IMR-90 (cell line): Measurements from ENCODE around the gene AUTS2. TPM values are rescaled to one million over a fixed set of nuclear protein-coding genes. Genes with fewer than 3 reads are reported as not detected.

Source experiments
- ATAC-seq: fragments of 200-7000 bp; cut with Tn5 transposase; 2 replicates; pipeline ENCODE4 v1.9.1; 2020; ENCODE audit warnings: low read depth, mild to moderate bottlenecking, moderate library complexity
- BruUV-seq: library from RNA; stranded (reverse); fragments of 400-500 nt; replicated peaks from 2 replicates; lab custom pipeline; 2021; lab: Mats Ljungman, UMichigan
- CTCF ChIA-PET: fragments of 300-600 bp; formaldehyde crosslinking; extraction: SDS; loops from one replicate; lab custom pipeline; 2021; ENCODE audit warnings: antibody characterized with exemption; lab: Yijun Ruan, JAX
- POLR2A ChIA-PET: fragments of 300-600 bp; sonication (Branson Sonifier 250); formaldehyde crosslinking; loops from one replicate; lab custom pipeline; 2022; ENCODE audit warnings: antibody characterized with exemption; ENCODE audit not compliant: unreplicated experiment; lab: Charles Lee
- DNase-seq: peaks from one replicate; pipeline ENCODE4 v3.0.0; 2013
- H2AFZ ChIP-seq: replicated peaks from 2 replicates; pipeline ENCODE3; 2013; ENCODE audit warnings: low read length, mild to moderate bottlenecking; ENCODE audit not compliant: poor library complexity
- H2AK5ac ChIP-seq: 2 replicates; pipeline ENCODE4 v1.6.1; 2013; ENCODE audit warnings: low read depth, low read length, inconsistent platforms
- H2AK9ac ChIP-seq: replicated peaks from 2 replicates; pipeline ENCODE3; 2013; ENCODE audit warnings: mild to moderate bottlenecking, low read depth, low read length, moderate library complexity; ENCODE audit not compliant: poor library complexity
- H2BK120ac ChIP-seq: 2 replicates; pipeline ENCODE4 v1.6.1; 2013; ENCODE audit warnings: low read depth, low read length, inconsistent platforms
- H2BK15ac ChIP-seq: 3 replicates; pipeline ENCODE4 v1.6.1; 2013; ENCODE audit warnings: low read depth, low read length, inconsistent platforms
- H2BK20ac ChIP-seq: 2 replicates; pipeline ENCODE4 v1.6.1; 2013; ENCODE audit warnings: low read depth, mild to moderate bottlenecking, inconsistent platforms, low read length, moderate library complexity
- H2BK5ac ChIP-seq: 2 replicates; pipeline ENCODE4 v1.6.1; 2013; ENCODE audit warnings: mild to moderate bottlenecking, low read depth, low read length, inconsistent platforms; ENCODE audit not compliant: poor library complexity, severe bottlenecking
- H3K14ac ChIP-seq: replicated peaks from 2 replicates; pipeline ENCODE4 v1.6.1; 2013; ENCODE audit warnings: low read depth, low read length, inconsistent platforms
- H3K18ac ChIP-seq: 2 replicates; pipeline ENCODE4 v1.6.1; 2013; ENCODE audit warnings: low read depth, low read length, control low read depth
- H3K23ac ChIP-seq: 2 replicates; pipeline ENCODE4 v1.6.1; 2013; ENCODE audit warnings: low read depth, low read length, inconsistent platforms
- H3K27ac ChIP-seq: 2 replicates; pipeline ENCODE4 v1.5.1; 2013; ENCODE audit warnings: mild to moderate bottlenecking, control low read depth, low read length; ENCODE audit not compliant: insufficient read depth
- H3K27me3 ChIP-seq: 2 replicates; pipeline ENCODE4 v1.6.1; 2013; ENCODE audit warnings: low read length; ENCODE audit not compliant: control insufficient read depth, insufficient read depth
- H3K36me3 ChIP-seq: 2 replicates; pipeline ENCODE4 v1.6.1; 2013; ENCODE audit warnings: low read length, mixed read lengths; ENCODE audit not compliant: control insufficient read depth, insufficient read depth
- H3K4ac ChIP-seq: 2 replicates; pipeline ENCODE4 v1.6.1; 2013; ENCODE audit warnings: low read depth, low read length, inconsistent platforms
- H3K4me1 ChIP-seq: 2 replicates; pipeline ENCODE4 v1.6.1; 2013; ENCODE audit warnings: low read length, mixed read lengths; ENCODE audit not compliant: control insufficient read depth, insufficient read depth
- H3K4me2 ChIP-seq: 2 replicates; pipeline ENCODE4 v1.6.1; 2013; ENCODE audit warnings: low read depth, mild to moderate bottlenecking, control low read depth, low read length, moderate library complexity
- H3K4me3 ChIP-seq: 2 replicates; pipeline ENCODE4 v1.5.1; 2013; ENCODE audit warnings: low read depth, mild to moderate bottlenecking, control low read depth, low read length, moderate library complexity; ENCODE audit not compliant: insufficient read depth
- H3K56ac ChIP-seq: 2 replicates; pipeline ENCODE4 v1.6.1; 2013; ENCODE audit warnings: low read length, inconsistent platforms; ENCODE audit not compliant: insufficient read depth; ENCODE audit errors: extremely low read depth
- H3K79me1 ChIP-seq, 2 experiments: 2 replicates each; pipeline ENCODE4 v1.6.1; 2013; ENCODE audit warnings: low read length in 2 of 2, inconsistent platforms in 1 of 2, low read depth in 1 of 2
- H3K9ac ChIP-seq: 2 replicates; pipeline ENCODE4 v1.6.1; 2013; ENCODE audit warnings: low read depth, low read length, control low read depth
- H3K9me1 ChIP-seq: 2 replicates; pipeline ENCODE4 v1.6.1; 2013; ENCODE audit warnings: low read length, inconsistent platforms; ENCODE audit not compliant: insufficient read depth
- H3K9me3 ChIP-seq: 2 replicates; pipeline ENCODE4 v1.6.1; 2013; ENCODE audit warnings: low read length; ENCODE audit not compliant: control insufficient read depth, insufficient read depth
- H4K20me1 ChIP-seq: 2 replicates; pipeline ENCODE4 v1.6.1; 2013; ENCODE audit warnings: low read length, inconsistent platforms; ENCODE audit not compliant: insufficient read depth
- H4K5ac ChIP-seq: 2 replicates; pipeline ENCODE4 v1.6.1; 2013; ENCODE audit warnings: mild to moderate bottlenecking, low read depth, low read length, control low read depth
- H4K8ac ChIP-seq, 2 experiments: 2 replicates each; pipeline ENCODE4 v1.6.1; 2013; ENCODE audit warnings: low read depth in 2 of 2, low read length in 2 of 2, control low read depth in 1 of 2, inconsistent platforms in 1 of 2
- H4K91ac ChIP-seq: 2 replicates; pipeline ENCODE4 v1.6.1; 2013; ENCODE audit warnings: low read depth, low read length, inconsistent platforms; ENCODE audit not compliant: insufficient read depth
- ELK1 ChIP-seq: fragments of 150-350 bp; IDR thresholded peaks from 2 replicates; pipeline ENCODE4 v1.6.1; 2016; ENCODE audit warnings: low read depth, mild to moderate bottlenecking, low read length, moderate library complexity, borderline replicate concordance
- NFE2L2 ChIP-seq: fragments of 150-350 bp; IDR thresholded peaks from 2 replicates; pipeline ENCODE4 v1.6.1; 2016; ENCODE audit warnings: low read depth, mild to moderate bottlenecking, low read length
- RAD21 ChIP-seq: IDR thresholded peaks from 2 replicates; pipeline ENCODE4 v1.6.1; 2012; ENCODE audit warnings: low read length, improper control_type of control experiment
- USF2 ChIP-seq: fragments of 150-350 bp; IDR thresholded peaks from 2 replicates; pipeline ENCODE4 v1.6.1; 2017; ENCODE audit warnings: mild to moderate bottlenecking, antibody characterized with exemption, low read length, low read depth
- WGBS, 2 experiments: methylation state at CpG; one replicate each; pipeline versions ENCODE4 v1.1.5 to v1.1.7; 2013; ENCODE audit warnings: missing lambda C conversion rate in 2 of 2; ENCODE audit not compliant: insufficient read length in 1 of 2; ENCODE audit errors: extremely low coverage in 2 of 2; 5-methylcytosine and 5-hydroxymethylcytosine counted together
- dilution Hi-C: fragments of 300-500 bp; cut with HindIII; formaldehyde crosslinking; loops from one replicate; pipeline ENCODE4 v1.14.3; 2018; ENCODE audit warnings: low sequenced_read_pairs; ENCODE audit not compliant: unreplicated experiment
- in situ Hi-C: fragments of 300-500 bp; cut with MboI; formaldehyde crosslinking; loops from 3 replicates; pipeline ENCODE4 v1.14.3; 2019; ENCODE audit warnings: low sequenced_read_pairs, inconsistent platforms, mixed read lengths
- intact Hi-C: fragments of 100-400 bp; cut with micrococcal nuclease; formaldehyde crosslinking; loops from 2 replicates; pipeline ENCODE4 v1.10.0; 2022
- polyA plus RNA-seq, 3 experiments: library from polyadenylated mRNA; depleted of rRNA; stranded (reverse); fragments of >200 nt; gene quantifications; 2 replicates each; pipeline ENCODE4 v1.2.3, GENCODE V29; 2012; ENCODE audit warnings: low replicate concordance in 1 of 3
- total RNA-seq: library from RNA; depleted of rRNA; stranded (reverse); fragments of >200 nt; gene quantifications from 2 replicates; pipeline ENCODE4 v1.2.3, GENCODE V29; 2012

The AUTS2 gene
- total and polyA plus RNA-seq, 2 of the 4 experiments (the other 2 are of a cell fraction), result 0.90 to 3.0 TPM

- BruUV-seq, result no TSS peak
- no peak overlapping the region for H3K9ac ChIP-seq
- H2AK9ac ChIP-seq, result no peak overlapping the region
- H3K79me1 ChIP-seq, result no peaks in the 10 kb centered on the region
- in situ Hi-C loops, result no loop called here
- H3K4me2 ChIP-seq, result no peak overlapping the region
- TF ChIP-seq NFE2L2, result no peak
- no peak for TF ChIP-seq ELK1
- TF ChIP-seq RAD21, result no peak
- TF ChIP-seq USF2, result no peak
- H3K18ac ChIP-seq, result no peak overlapping the region
- H3K23ac ChIP-seq, result no peak overlapping the region
- no peak overlapping the region for H3K27ac ChIP-seq
- no peak overlapping the region for H2BK120ac ChIP-seq
- H3K56ac ChIP-seq, result no peak overlapping the region
- no peak for ATAC-seq
- 100% methylated on average over 1 of the region's 1 CpG; no CpG with 5 or more reads in 1 of the 2 experiments for WGBS, 2 experiments
- no peaks in the 10 kb centered on the region for H4K20me1 ChIP-seq
- H2BK15ac ChIP-seq, result no peak overlapping the region
- H2BK5ac ChIP-seq, result no peak overlapping the region
- no peak overlapping the region for H4K8ac ChIP-seq
- no peak overlapping the region for H2AK5ac ChIP-seq
- ChIA-PET CTCF (no interaction called here), POLR2A (no interaction called here)
- no peak overlapping the region for H3K4ac ChIP-seq
- H3K9me1 ChIP-seq, result no peaks in the 10 kb centered on the region
- H3K27me3 ChIP-seq, result no peaks in the 10 kb centered on the region
- dilution Hi-C loops, result no loop called here
- no peaks in the 10 kb centered on the region for H3K36me3 ChIP-seq
- DNase-seq, result no peak
- intact Hi-C loops, result no loop called here
- H3K4me3 ChIP-seq, result no peak overlapping the region
- H2AFZ ChIP-seq, result no peak overlapping the region
- no peaks in the 10 kb centered on the region for H3K9me3 ChIP-seq
- H4K5ac ChIP-seq, result no peak overlapping the region
- no peak overlapping the region for H2BK20ac ChIP-seq
- no peak overlapping the region for H3K14ac ChIP-seq
- H3K4me1 ChIP-seq, result no peaks in the 10 kb centered on the region
- H4K91ac ChIP-seq, result no peak overlapping the region
Observed at GRCh38 chr7:70270149-70270548, 671.9 kb downstream of the AUTS2 start.
